ENCODE measurements around the gene UPK3BL1.
"Not testable (repeated sequence)": the region's sequence is repeated elsewhere in the genome, so short reads cannot be mapped to it uniquely, and the experiment has no call there.

UPK3BL1 gene

DNA sequence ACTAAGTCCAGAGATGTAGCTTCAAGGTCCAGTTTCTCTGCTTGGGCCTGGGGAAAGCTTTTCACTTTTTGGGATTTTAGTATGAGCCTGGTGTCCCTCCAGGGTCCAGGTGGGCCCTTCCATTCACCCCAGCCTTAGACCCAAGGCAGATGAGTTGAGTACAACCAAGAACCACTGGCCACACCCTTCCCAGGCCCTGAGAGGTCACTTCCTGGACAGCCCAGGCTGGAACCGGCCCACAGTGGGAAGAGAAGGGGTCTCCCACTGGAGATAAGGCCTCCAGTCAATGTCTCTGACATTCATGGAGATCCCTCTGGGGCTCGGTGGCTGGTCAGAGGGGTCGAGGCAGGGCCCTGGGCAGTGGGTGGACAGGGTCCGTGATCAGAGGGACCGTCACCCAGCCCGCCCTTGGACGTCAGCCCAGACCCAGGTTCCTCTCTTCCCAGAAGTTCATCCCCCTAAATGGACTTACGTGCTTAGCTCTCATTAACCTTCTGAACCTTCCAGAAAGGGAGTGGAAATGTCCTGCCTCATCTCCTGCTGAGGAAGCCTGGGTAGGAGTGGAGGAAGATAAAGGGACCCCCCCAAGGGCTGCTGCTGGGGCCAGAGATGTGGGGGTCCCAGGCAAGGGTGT, 15.2 kb downstream of the UPK3BL1 start:
- H3K4me3 ChIP-seq (ENCODE audit: insufficient read depth, low read depth, low read length); H3K27me3 ChIP-seq (ENCODE audit: control insufficient read depth, insufficient read depth, low read length, poor library complexity, severe bottlenecking); H3K36me3 ChIP-seq (ENCODE audit: control insufficient read depth, insufficient read depth, low read length); H3K27ac ChIP-seq (ENCODE audit: insufficient read depth, low read depth, low read length, poor library complexity, severe bottlenecking); H3K4me1 ChIP-seq (ENCODE audit: control insufficient read depth, insufficient read depth, low read length); H3K9me3 ChIP-seq (ENCODE audit: control insufficient read depth, low read length): not testable (repeated sequence)
- WGBS, 2 experiments = no CpG with 5 or more reads among the region's 8 CpGs

GRCh38 chr7:102618122-102618521, 24.5 kb downstream of the UPK3BL1 start:
- H3K9me3 ChIP-seq (ENCODE audit: control insufficient read depth, low read length); H3K27ac ChIP-seq (ENCODE audit: insufficient read depth, low read depth, low read length, poor library complexity, severe bottlenecking); H3K27me3 ChIP-seq (ENCODE audit: control insufficient read depth, insufficient read depth, low read length, poor library complexity, severe bottlenecking); H3K4me3 ChIP-seq (ENCODE audit: insufficient read depth, low read depth, low read length); H3K4me1 ChIP-seq (ENCODE audit: control insufficient read depth, insufficient read depth, low read length); H3K36me3 ChIP-seq (ENCODE audit: control insufficient read depth, insufficient read depth, low read length): not testable (repeated sequence)
- 90 to 92% methylated on average over 3 of the region's 8 CpGs for WGBS, 2 experiments

GRCh38 chr7:102616507-102617125, 26.0 kb downstream of the UPK3BL1 start, which contains the start of gene RASA4:
RASA4 (minus strand) TSS chr7:102616756; CDS start chr7:102616689, 67 bp downstream.
- H3K27me3 ChIP-seq (ENCODE audit: control insufficient read depth, insufficient read depth, low read length, poor library complexity, severe bottlenecking); H3K9me3 ChIP-seq (ENCODE audit: control insufficient read depth, low read length); H3K36me3 ChIP-seq (ENCODE audit: control insufficient read depth, insufficient read depth, low read length); H3K4me1 ChIP-seq (ENCODE audit: control insufficient read depth, insufficient read depth, low read length); H3K27ac ChIP-seq (ENCODE audit: insufficient read depth, low read depth, low read length, poor library complexity, severe bottlenecking): not testable (repeated sequence)
- peak within 1 kb of the TSS; percentile 37 for H3K4me3 ChIP-seq (ENCODE audit: insufficient read depth, low read depth, low read length)
- 0 to 2% methylated on average over 14 to 18 of the region's 62 CpGs for WGBS, 2 experiments

DNA sequence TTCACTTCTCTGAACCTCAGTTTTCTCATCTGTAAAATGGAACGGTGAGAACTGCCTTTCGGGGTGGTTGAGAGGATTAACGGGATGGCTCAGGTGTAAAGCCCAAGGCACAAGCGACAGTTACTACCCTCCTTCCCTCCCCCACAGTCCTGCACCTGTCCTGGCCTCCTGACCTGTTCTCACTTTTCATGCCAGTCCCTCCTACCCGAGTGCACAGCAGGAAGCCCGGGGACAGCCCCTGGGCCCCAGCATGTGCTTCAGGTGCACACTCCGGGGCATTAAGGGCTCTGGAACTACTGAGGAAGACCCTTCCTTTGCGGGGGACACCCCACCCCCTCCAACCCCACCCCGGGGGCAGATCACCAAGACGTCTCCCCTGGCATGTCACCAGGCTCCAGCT, 26.7 kb downstream of the UPK3BL1 start:
- not testable (repeated sequence) for H3K27me3 ChIP-seq (ENCODE audit: control insufficient read depth, insufficient read depth, low read length, poor library complexity, severe bottlenecking); H3K36me3 ChIP-seq (ENCODE audit: control insufficient read depth, insufficient read depth, low read length); H3K4me3 ChIP-seq (ENCODE audit: insufficient read depth, low read depth, low read length); H3K27ac ChIP-seq (ENCODE audit: insufficient read depth, low read depth, low read length, poor library complexity, severe bottlenecking); H3K4me1 ChIP-seq (ENCODE audit: control insufficient read depth, insufficient read depth, low read length); H3K9me3 ChIP-seq (ENCODE audit: control insufficient read depth, low read length)
- no CpG with 5 or more reads among the region's 10 CpGs for WGBS, 2 experiments

DNA sequence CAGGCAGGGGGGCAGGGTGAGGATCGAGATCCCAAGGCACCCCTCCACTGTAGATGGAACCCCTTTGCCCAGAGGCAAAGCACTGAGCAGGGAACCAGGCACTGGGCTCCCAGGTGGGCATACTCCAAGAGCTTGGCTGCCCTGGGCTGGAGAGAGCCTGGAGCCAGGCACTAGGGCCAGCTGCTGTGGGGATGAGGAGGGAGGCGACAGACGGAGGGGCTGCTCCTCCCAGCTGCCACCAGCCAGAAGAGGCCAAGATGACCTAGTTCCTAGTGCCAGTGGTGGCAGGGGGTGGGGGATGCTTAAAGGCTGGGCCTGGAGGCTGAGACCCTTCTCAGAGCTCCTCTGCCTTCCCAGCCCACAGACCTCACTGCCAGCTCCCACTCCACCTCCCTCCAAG, 27.7 kb downstream of the UPK3BL1 start:
- not testable (repeated sequence) for H3K36me3 ChIP-seq (ENCODE audit: control insufficient read depth, insufficient read depth, low read length); H3K9me3 ChIP-seq (ENCODE audit: control insufficient read depth, low read length); H3K27ac ChIP-seq (ENCODE audit: insufficient read depth, low read depth, low read length, poor library complexity, severe bottlenecking); H3K4me1 ChIP-seq (ENCODE audit: control insufficient read depth, insufficient read depth, low read length); H3K4me3 ChIP-seq (ENCODE audit: insufficient read depth, low read depth, low read length); H3K27me3 ChIP-seq (ENCODE audit: control insufficient read depth, insufficient read depth, low read length, poor library complexity, severe bottlenecking)
- WGBS, 2 experiments = no CpG with 5 or more reads among the region's 3 CpGs

DNA sequence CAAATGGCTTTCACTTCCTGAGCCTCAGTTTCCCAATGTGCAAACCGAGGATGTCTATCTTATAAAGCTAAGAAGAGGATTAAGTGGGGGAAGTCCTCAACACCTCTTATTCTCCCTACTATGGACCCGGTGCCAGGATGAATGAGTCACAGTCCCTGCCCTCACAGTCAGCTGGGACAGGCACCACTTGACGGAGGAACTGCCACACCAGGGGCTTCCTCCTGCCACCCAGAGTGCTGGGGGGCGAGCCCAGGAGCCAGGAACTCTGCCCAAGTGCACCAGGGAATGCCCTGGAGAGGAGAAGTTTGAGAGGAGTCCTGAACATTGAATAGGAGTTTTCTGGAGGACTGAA, 28.3 kb downstream of the UPK3BL1 start:
- H3K4me1 ChIP-seq (ENCODE audit: control insufficient read depth, insufficient read depth, low read length); H3K36me3 ChIP-seq (ENCODE audit: control insufficient read depth, insufficient read depth, low read length); H3K4me3 ChIP-seq (ENCODE audit: insufficient read depth, low read depth, low read length); H3K9me3 ChIP-seq (ENCODE audit: control insufficient read depth, low read length); H3K27ac ChIP-seq (ENCODE audit: insufficient read depth, low read depth, low read length, poor library complexity, severe bottlenecking); H3K27me3 ChIP-seq (ENCODE audit: control insufficient read depth, insufficient read depth, low read length, poor library complexity, severe bottlenecking): not testable (repeated sequence)
- WGBS, 2 experiments = no CpG with 5 or more reads among the region's 4 CpGs

GRCh38 chr7:102613575-102614345, 28.8 kb downstream of the UPK3BL1 start:
- H3K9me3 ChIP-seq (ENCODE audit: control insufficient read depth, low read length); H3K27ac ChIP-seq (ENCODE audit: insufficient read depth, low read depth, low read length, poor library complexity, severe bottlenecking); H3K27me3 ChIP-seq (ENCODE audit: control insufficient read depth, insufficient read depth, low read length, poor library complexity, severe bottlenecking); H3K4me1 ChIP-seq (ENCODE audit: control insufficient read depth, insufficient read depth, low read length); H3K4me3 ChIP-seq (ENCODE audit: insufficient read depth, low read depth, low read length); H3K36me3 ChIP-seq (ENCODE audit: control insufficient read depth, insufficient read depth, low read length): not testable (repeated sequence)
- 83% methylated on average over 2 of the region's 15 CpGs; no CpG with 5 or more reads in 1 of the 2 experiments for WGBS, 2 experiments

DNA sequence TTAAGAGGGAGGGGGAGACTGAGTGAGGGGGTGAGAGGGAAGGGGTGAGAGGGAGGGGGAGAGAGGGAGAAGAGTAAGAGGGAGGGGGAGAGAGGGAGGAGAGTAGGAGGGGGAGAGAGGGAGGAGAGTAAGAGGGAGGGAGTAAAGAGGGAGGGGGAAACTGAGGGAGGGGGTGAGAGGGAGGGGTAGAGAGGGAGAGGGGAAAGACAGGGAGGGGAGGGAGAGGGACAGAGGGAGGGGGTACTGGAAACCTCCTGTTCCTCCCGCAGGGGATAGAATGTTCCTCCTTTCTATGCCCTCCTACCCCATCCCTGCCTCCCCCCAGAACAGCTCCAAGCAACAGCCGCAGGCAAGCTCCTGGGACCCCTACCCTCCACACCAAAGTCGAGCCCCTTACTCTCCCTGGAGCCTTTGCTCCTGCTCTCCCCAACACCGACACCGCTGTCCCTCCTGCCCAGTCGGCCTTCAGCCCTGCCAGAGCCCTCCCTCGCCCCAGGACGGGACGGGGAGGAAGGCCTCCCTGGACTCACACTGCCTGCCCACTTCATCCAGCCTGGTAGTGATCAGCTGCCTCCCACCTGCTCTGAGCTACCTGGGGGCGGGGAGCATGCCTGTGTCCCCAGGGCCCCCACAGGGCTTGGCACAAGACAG, 30.8 kb downstream of the UPK3BL1 start:
- H3K9me3 ChIP-seq (ENCODE audit: control insufficient read depth, low read length); H3K4me3 ChIP-seq (ENCODE audit: insufficient read depth, low read depth, low read length); H3K27me3 ChIP-seq (ENCODE audit: control insufficient read depth, insufficient read depth, low read length, poor library complexity, severe bottlenecking); H3K4me1 ChIP-seq (ENCODE audit: control insufficient read depth, insufficient read depth, low read length); H3K36me3 ChIP-seq (ENCODE audit: control insufficient read depth, insufficient read depth, low read length): not testable (repeated sequence)
- peak overlapping the region; percentile 63 for H3K27ac ChIP-seq (ENCODE audit: insufficient read depth, low read depth, low read length, poor library complexity, severe bottlenecking)
- 15 to 19% methylated on average over 8 of the region's 10 CpGs for WGBS, 2 experiments

- H3K4me1 ChIP-seq (ENCODE audit: control insufficient read depth, insufficient read depth, low read length); H3K27ac ChIP-seq (ENCODE audit: insufficient read depth, low read depth, low read length, poor library complexity, severe bottlenecking); H3K4me3 ChIP-seq (ENCODE audit: insufficient read depth, low read depth, low read length); H3K9me3 ChIP-seq (ENCODE audit: control insufficient read depth, low read length); H3K27me3 ChIP-seq (ENCODE audit: control insufficient read depth, insufficient read depth, low read length, poor library complexity, severe bottlenecking); H3K36me3 ChIP-seq (ENCODE audit: control insufficient read depth, insufficient read depth, low read length): not testable (repeated sequence)
- no CpG with 5 or more reads among the region's 30 CpGs for WGBS, 2 experiments
These were observed 31.4 kb downstream of the UPK3BL1 start for GRCh38 chr7:102611013-102611674.

DNA sequence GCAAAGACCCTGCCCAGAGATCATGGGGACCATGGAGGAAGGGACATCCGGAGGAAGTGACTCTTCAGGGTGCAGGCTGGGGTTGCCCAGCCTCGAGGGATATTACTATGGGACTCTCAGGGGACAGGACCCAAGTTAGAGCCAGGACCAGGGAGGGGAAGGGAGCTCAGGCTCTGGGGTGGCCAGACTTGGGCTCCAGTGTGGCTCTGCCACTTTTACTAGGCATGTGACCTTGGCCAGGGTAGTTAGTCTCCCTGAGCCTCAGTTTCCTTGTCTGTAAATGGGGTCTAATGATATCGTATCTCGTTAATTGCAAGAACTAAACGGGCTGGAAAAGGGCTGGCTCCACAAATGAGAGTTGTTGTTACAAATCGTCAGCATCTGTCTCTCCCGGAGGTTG, 32.1 kb downstream of the UPK3BL1 start:
- H3K36me3 ChIP-seq (ENCODE audit: control insufficient read depth, insufficient read depth, low read length); H3K27ac ChIP-seq (ENCODE audit: insufficient read depth, low read depth, low read length, poor library complexity, severe bottlenecking); H3K4me3 ChIP-seq (ENCODE audit: insufficient read depth, low read depth, low read length); H3K27me3 ChIP-seq (ENCODE audit: control insufficient read depth, insufficient read depth, low read length, poor library complexity, severe bottlenecking); H3K4me1 ChIP-seq (ENCODE audit: control insufficient read depth, insufficient read depth, low read length); H3K9me3 ChIP-seq (ENCODE audit: control insufficient read depth, low read length): not testable (repeated sequence)
- WGBS, 2 experiments = no CpG with 5 or more reads among the region's 7 CpGs
